Tibial artery (tissue), 4 donors: ENCODE results near the gene TMA7.
A peak's percentile ranks its signal among the peaks of the same experiment; 100 is the strongest.

ENCODE experiments used
- DNase-seq, 2 donors: peaks; one replicate each; pipeline ENCODE4 v3.0.0-alpha.2; 2019
- H3K27ac ChIP-seq, 2 donors: fragments of 200-600 bp; sonication (generic) in 1 of 2; 1 replicate in 1 of 2; 2 replicates in 1 of 2; pipeline ENCODE4 v1.5.1; 2018 to 2019; ENCODE audit warnings: mild to moderate bottlenecking in 1 of 2
- H3K27me3 ChIP-seq, 2 donors: fragments of 200-600 bp; sonication (generic) in 1 of 2; one replicate each; pipeline versions ENCODE4 v1.5.1 to v1.6.0; 2016 to 2019
- H3K36me3 ChIP-seq, 3 donors: fragments of 200-600 bp; sonication (generic) in 2 of 3; one replicate each; pipeline ENCODE4 v1.5.1; 2016 to 2019; ENCODE audit warnings: mild to moderate bottlenecking in 2 of 3
- H3K4me1 ChIP-seq, 4 donors: fragments of 200-600 bp; sonication (generic) in 2 of 4; 1 replicate in 3 of 4; 2 replicates in 1 of 4; pipeline ENCODE4 v1.5.1; 2016 to 2019
- H3K4me3 ChIP-seq, 2 donors: fragments of 200-600 bp; sonication (generic) in 1 of 2; 1 replicate in 1 of 2; 2 replicates in 1 of 2; pipeline ENCODE4 v1.5.1; 2018 to 2019; ENCODE audit warnings: mild to moderate bottlenecking in 2 of 2
- H3K9me3 ChIP-seq, 3 donors: fragments of 200-600 bp; sonication (generic) in 1 of 3; one replicate each; pipeline ENCODE4 v1.5.1; 2016 to 2019
- CTCF ChIP-seq, 2 experiments: fragments of 200-600 bp in 1 of 2; fragments of 450-650 bp in 1 of 2; IDR thresholded peaks; one replicate each; pipeline ENCODE4 v1.5.1; 2017 to 2019; ENCODE audit warnings: antibody characterized with exemption in 2 of 2, mild to moderate bottlenecking in 1 of 2, moderate library complexity in 1 of 2
- intact Hi-C: fragments of 100-400 bp; cut with DNase I; formaldehyde crosslinking; loops from one replicate; pipeline ENCODE4 v1.15.0; 2023; ENCODE audit warnings: low total_unique reads

The TMA7 gene

DNA sequence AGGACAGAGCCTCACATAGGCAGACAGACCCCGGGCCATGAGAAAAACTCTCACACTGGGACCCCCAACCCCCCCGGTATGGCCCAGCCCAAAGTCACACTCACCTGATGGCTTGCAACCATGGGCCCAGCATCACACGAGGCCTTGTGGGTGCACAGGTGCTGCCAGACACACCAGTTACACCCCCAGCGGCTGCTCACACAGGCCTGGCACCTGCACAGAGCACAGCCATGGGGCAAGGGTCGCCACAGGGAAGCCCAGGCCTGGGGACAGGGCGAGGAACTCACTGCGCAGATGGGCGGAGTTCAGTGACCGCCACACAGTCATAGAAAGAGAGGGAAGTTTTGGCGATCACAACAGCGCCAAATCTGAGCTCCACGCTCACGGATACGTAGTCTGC lies 19.5 kb upstream of the TMA7 start:
- TF ChIP-seq CTCF (IDR thresholded peaks at IDR 0.05) = no peak
- intact Hi-C loops = no loop called here
- Histone ChIP-seq H3K27ac (peak overlapping the region; percentile 40 to 93), H3K4me3 (no peak overlapping the region), H3K27me3 (no peaks in the 10 kb centered on the region), H3K9me3 (no peaks in the 10 kb centered on the region), H3K36me3 (peaks cover 60 to 88% (median 77%) of the 10 kb centered on the region in 3 donors), H3K4me1 (peaks cover 0 to 51% (median 40%) of the 10 kb centered on the region in 4 donors)
- no peak for DNase-seq

DNA sequence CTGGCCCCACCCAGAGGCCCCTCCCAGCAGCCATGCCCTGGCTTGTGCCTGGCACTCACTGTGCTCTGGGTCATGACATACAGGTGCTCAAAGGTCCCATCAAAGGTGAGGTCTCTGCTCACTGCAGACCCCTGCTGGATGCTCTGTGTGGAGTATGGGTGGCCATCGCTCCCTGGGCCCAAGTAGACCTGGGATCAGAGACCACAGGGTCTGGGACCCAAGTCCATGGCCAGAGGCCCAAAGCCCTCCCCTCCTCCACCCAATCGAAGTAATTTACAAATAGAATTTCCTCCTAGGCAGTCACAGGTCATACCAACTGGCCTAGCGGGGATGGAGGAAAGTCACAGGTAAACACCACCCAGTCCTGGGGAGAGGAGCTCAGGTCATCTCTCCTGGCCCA lies 17.8 kb upstream of the TMA7 start:
- Histone ChIP-seq H3K27me3 (no peaks in the 10 kb centered on the region), H3K36me3 (peaks cover 43 to 71% (median 60%) of the 10 kb centered on the region in 3 donors), H3K4me1 (peaks cover 0 to 68% (median 56%) of the 10 kb centered on the region in 4 donors), H3K9me3 (no peaks in the 10 kb centered on the region), H3K4me3 (no peak overlapping the region), H3K27ac (peak overlapping the region; percentile 93 to 99)
- intact Hi-C loops = no loop called here
- DNase-seq = no peak
- no peak for TF ChIP-seq CTCF (IDR thresholded peaks at IDR 0.05)

- Histone ChIP-seq H3K9me3 (no peaks in the 10 kb centered on the region), H3K36me3 (peaks cover 39 to 67% (median 56%) of the 10 kb centered on the region in 3 donors), H3K27ac (peak overlapping the region; percentile 93 to 99), H3K4me3 (no peak overlapping the region), H3K4me1 (peaks cover 0 to 72% (median 58%) of the 10 kb centered on the region in 4 donors), H3K27me3 (no peaks in the 10 kb centered on the region)
- no peak for TF ChIP-seq CTCF (IDR thresholded peaks at IDR 0.05)
- intact Hi-C loops = no loop called here
- no peak for DNase-seq
Observed at GRCh38 chr3:48422681-48423080, 17.4 kb upstream of the TMA7 start.

- Histone ChIP-seq H3K4me1 (peaks cover 0 to 79% (median 65%) of the 10 kb centered on the region in 4 donors), H3K9me3 (no peaks in the 10 kb centered on the region), H3K27ac (peak overlapping the region; percentile 93 to 99), H3K27me3 (no peaks in the 10 kb centered on the region), H3K36me3 (peaks cover 34 to 60% (median 49%) of the 10 kb centered on the region in 3 donors), H3K4me3 (peak overlapping the region in 1 of 2 donors; percentile 12)
- intact Hi-C loops = no loop called here
- peak in 1 of 2 donors; percentile 82 for DNase-seq
- TF ChIP-seq CTCF (IDR thresholded peaks at IDR 0.05) = peak; percentile 14 to 49
Observed at GRCh38 chr3:48423241-48423882, 16.7 kb upstream of the TMA7 start.

- Histone ChIP-seq H3K4me3 (peak overlapping the region in 1 of 2 donors; percentile 12), H3K27me3 (no peaks in the 10 kb centered on the region), H3K4me1 (peaks cover 0 to 79% (median 65%) of the 10 kb centered on the region in 4 donors), H3K9me3 (no peaks in the 10 kb centered on the region), H3K36me3 (peaks cover 26 to 53% (median 42%) of the 10 kb centered on the region in 3 donors), H3K27ac (peak overlapping the region; percentile 93 to 99)
- no peak for DNase-seq
- intact Hi-C loops = no loop called here
- TF ChIP-seq CTCF (IDR thresholded peaks at IDR 0.05) = no peak
Observed at GRCh38 chr3:48423883-48424695, 16.0 kb upstream of the TMA7 start.
